ENCODE results near the gene ATG13. TPM values are rescaled to one million over a fixed set of nuclear protein-coding genes. Genes with fewer than 3 reads are reported as not detected.
A peak's percentile ranks its signal among the peaks of the same experiment; 100 is the strongest.

The ATG13 gene
- polyA plus RNA-seq, 6 donors from 2014 or later, result 43.3 to 70.8 (median 56.3) TPM

DNA sequence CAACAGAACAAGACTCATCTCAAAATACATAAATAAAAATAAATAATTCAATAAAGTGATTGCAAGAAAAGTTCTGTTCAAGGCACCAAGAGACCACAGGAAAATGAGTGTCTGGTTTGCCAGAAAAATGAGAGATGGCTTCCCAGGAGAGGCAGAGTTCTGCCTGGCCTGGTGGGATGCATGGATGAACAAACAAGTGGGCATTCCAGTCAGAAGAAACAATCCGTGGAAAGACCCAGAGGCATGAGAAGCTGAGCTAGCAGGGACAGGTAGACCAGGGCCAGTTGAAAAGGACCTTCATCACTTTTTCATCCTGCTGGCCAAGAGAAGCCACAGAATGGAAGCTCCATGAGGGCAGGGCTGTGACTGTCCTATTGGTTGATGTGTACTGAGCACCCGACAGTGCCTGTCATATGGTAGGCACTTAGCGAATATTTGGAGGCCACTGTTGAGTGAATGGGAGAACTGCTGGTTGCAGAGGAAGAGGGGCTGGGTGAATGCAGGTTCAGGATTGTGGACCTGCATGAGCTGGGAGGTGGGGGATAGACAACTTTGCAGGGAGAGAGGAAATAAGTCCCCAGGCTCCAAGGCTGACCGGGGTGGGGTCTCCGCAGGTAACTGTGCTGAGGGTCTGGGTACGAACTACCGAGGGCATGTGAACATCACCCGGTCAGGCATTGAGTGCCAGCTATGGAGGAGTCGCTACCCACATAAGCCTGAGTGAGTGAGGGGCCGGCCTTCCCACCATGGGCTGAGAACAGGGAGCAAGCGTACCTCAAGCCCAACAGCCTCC lies 105.4 kb downstream of the ATG13 start:
- no peak for ATAC-seq (ENCODE audit: low read depth in 2 of 2)
- no peak overlapping the region for H3K4me3 Mint-ChIP-seq

DNA sequence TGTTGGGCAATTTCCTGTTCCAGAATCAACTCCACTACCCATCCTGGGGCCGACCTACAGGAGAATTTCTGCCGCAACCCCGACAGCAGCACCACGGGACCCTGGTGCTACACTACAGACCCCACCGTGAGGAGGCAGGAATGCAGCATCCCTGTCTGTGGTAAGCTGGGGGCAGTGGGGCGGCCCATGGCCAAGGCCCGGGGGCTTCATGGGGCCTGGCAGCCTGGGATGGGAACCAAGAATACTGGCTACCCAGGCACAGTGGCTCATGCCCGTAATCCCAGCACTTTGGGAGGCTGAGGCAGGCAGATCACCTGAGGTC lies 106.0 kb downstream of the ATG13 start:
- no peaks in the 10 kb centered on the region for H3K4me1 Mint-ChIP-seq
- peak overlapping the region in 1 of 6 donors; percentile 56 for H3K27ac Mint-ChIP-seq
- no peaks in the 10 kb centered on the region for H3K36me3 Mint-ChIP-seq
- H3K9me3 Mint-ChIP-seq, result peaks cover 0 to 4% (median 0%) of the 10 kb centered on the region in 7 donors
- no peak for DNase-seq
- no peaks in the 10 kb centered on the region for H3K27me3 Mint-ChIP-seq
- no peak for ATAC-seq (ENCODE audit: low read depth in 2 of 2)
- H3K4me3 Mint-ChIP-seq, result no peak overlapping the region

More for the DNA sequence above, 105.4 kb downstream of the ATG13 start:
- no peaks in the 10 kb centered on the region for H3K4me1 Mint-ChIP-seq
- H3K9me3 Mint-ChIP-seq, result peaks cover 0 to 4% (median 0%) of the 10 kb centered on the region in 7 donors
- H3K36me3 Mint-ChIP-seq, result no peaks in the 10 kb centered on the region
- DNase-seq, result no peak
- H3K27ac Mint-ChIP-seq, result no peak overlapping the region
- H3K27me3 Mint-ChIP-seq, result no peaks in the 10 kb centered on the region

DNA sequence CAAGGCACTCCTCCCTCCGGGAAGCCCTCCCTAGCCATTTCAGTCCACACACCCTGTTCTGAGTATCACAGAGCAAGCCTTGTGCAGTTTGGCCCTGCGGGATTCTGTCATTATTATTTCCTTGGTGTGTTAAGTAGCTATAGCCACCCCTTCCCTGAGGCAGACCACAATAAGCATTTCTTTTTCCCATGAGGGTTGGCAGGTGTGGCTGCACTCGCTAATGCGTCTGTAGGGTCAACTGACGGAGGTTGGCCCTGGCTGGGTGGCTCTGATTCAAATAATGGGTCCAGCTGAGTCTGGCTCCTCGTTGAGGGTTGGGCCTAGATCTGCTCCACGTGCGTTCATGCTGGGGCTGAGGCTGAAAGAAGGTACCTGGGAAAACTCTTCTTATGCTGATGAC lies 106.7 kb downstream of the ATG13 start:
- Mint-ChIP-seq H3K36me3 (no peaks in the 10 kb centered on the region), H3K27ac (no peak overlapping the region), H3K4me1 (no peaks in the 10 kb centered on the region), H3K27me3 (no peaks in the 10 kb centered on the region), H3K9me3 (peaks cover 0 to 4% (median 0%) of the 10 kb centered on the region in 7 donors), H3K4me3 (no peak overlapping the region)
- ATAC-seq (ENCODE audit: low read depth in 2 of 2) (no peak), DNase-seq (no peak)

Other genes starting within 250 kb of the ATG13 start
- gene MDK, start 235.9 kb upstream of the ATG13 start, polyA plus RNA-seq (ENCODE audit: low read depth in 6 of 6), result 1 to 10 TPM in 3 of 6 donors, under 1 TPM in 2, not detected in 1; 0.52 to 1.8 (median 1.5) TPM
- gene CHRM4, start 225.8 kb upstream of the ATG13 start, polyA plus RNA-seq (ENCODE audit: low read depth in 6 of 6), result under 1 TPM in 5 of 6 donors, not detected in 1; 0.27 to 0.94 (median 0.34) TPM
- gene AMBRA1, start 23.5 kb upstream of the ATG13 start, polyA plus RNA-seq (ENCODE audit: low read depth in 6 of 6), result 10 to 100 TPM in 1 of 6 donors, 1 to 10 TPM in 5; 6.6 to 11.3 (median 7.8) TPM
- 10 to 100 TPM in 4 of 6 donors, 1 to 10 TPM in 2; 8.7 to 14.7 (median 11.8) TPM for gene HARBI1, start 326 bp upstream of the ATG13 start, polyA plus RNA-seq (ENCODE audit: low read depth in 6 of 6)
- gene ARHGAP1, start 83.1 kb downstream of the ATG13 start, polyA plus RNA-seq (ENCODE audit: low read depth in 6 of 6), result 10 to 100 TPM; 31.4 to 51.6 (median 34.7) TPM
- gene ZNF408, start 83.5 kb downstream of the ATG13 start, polyA plus RNA-seq (ENCODE audit: low read depth in 6 of 6), result 10 to 100 TPM in 5 of 6 donors, 1 to 10 TPM in 1; 6.2 to 13.8 (median 11.3) TPM
- gene F2, start 101.7 kb downstream of the ATG13 start, polyA plus RNA-seq (ENCODE audit: low read depth in 6 of 6), result not detected
- 10 to 100 TPM in 2 of 6 donors, 1 to 10 TPM in 3, not detected in 1; 6.7 to 16.0 (median 9.8) TPM for gene CKAP5, start 228.7 kb downstream of the ATG13 start, polyA plus RNA-seq (ENCODE audit: low read depth in 6 of 6)

All from naive B cell (primary cell).